ENCODE measurements around the gene AKR1D1. TPM values are rescaled to one million over a fixed set of nuclear protein-coding genes. Genes with fewer than 3 reads are reported as not detected.
"Not testable (repeated sequence)": the region's sequence is repeated elsewhere in the genome, so short reads cannot be mapped to it uniquely, and the experiment has no call there.

AKR1D1 gene
- total RNA-seq, 1 experiment from 2014 or later, result not detected

GRCh38 chr7:138074540-138074939 lies 1.7 kb upstream of the AKR1D1 start:
- TF ChIP-seq POLR2AphosphoS5 (IDR thresholded peaks at IDR 0.05; ENCODE audit: low read depth, low read length), result no peak
- no peak for TF ChIP-seq SIN3A (IDR thresholded peaks at IDR 0.05; ENCODE audit: borderline replicate concordance, insufficient read depth, low read depth, low read length)
- no peak for TF ChIP-seq CTCF (IDR thresholded peaks at IDR 0.05)
- TF ChIP-seq REST (IDR thresholded peaks at IDR 0.05; ENCODE audit: insufficient read depth in 1 of 2, low read depth in 2 of 2, low read length in 1 of 2), result no peak
- TF ChIP-seq TCF7L2 (IDR thresholded peaks at IDR 0.05; ENCODE audit: low read depth, low read length), result no peak
- H3K27ac ChIP-seq (ENCODE audit: low read length), result no peak overlapping the region
- no peaks in the 10 kb centered on the region for H3K27me3 ChIP-seq (ENCODE audit: control insufficient read depth, insufficient read depth, low read length)
- ChIA-PET POLR2A (no interaction called here), CTCF (no interaction called here)
- in situ Hi-C loops (cut with HindIII; ENCODE audit: low pct_unique_long_range_greater_than_20kb, low sequenced_read_pairs) (no loop called here), intact Hi-C loops (cut with micrococcal nuclease; ENCODE audit: unreplicated experiment) (no loop called here)
- H3K4me3 ChIP-seq (ENCODE audit: low read depth in 2 of 2, low read length in 2 of 2), result no peak overlapping the region
- H3K36me3 ChIP-seq (ENCODE audit: control insufficient read depth, insufficient read depth, low read length), result no peaks in the 10 kb centered on the region
- DNase-seq (ENCODE audit: low read depth, low spot score) (no peak), ATAC-seq (no peak)
- no TSS peak for BruUV-seq (replicated peaks)
- no peaks in the 10 kb centered on the region for H3K9me3 ChIP-seq (ENCODE audit: control insufficient read depth, insufficient read depth, low read depth, low read length)
- no peaks in the 10 kb centered on the region for H3K4me1 ChIP-seq (ENCODE audit: control insufficient read depth, insufficient read depth, low read length)

GRCh38 chr7:138075350-138075749 lies 909 bp upstream of the AKR1D1 start:
- no peaks in the 10 kb centered on the region for H3K36me3 ChIP-seq (ENCODE audit: control insufficient read depth, insufficient read depth, low read length)
- intact Hi-C loops (cut with micrococcal nuclease; ENCODE audit: unreplicated experiment) (no loop called here), in situ Hi-C loops (cut with HindIII; ENCODE audit: low pct_unique_long_range_greater_than_20kb, low sequenced_read_pairs) (no loop called here)
- no peaks in the 10 kb centered on the region for H3K9me3 ChIP-seq (ENCODE audit: control insufficient read depth, insufficient read depth, low read depth, low read length)
- H3K4me1 ChIP-seq (ENCODE audit: control insufficient read depth, insufficient read depth, low read length), result no peaks in the 10 kb centered on the region
- no TSS peak for BruUV-seq (replicated peaks)
- H3K4me3 ChIP-seq (ENCODE audit: low read depth in 2 of 2, low read length in 2 of 2), result no peak overlapping the region
- H3K27me3 ChIP-seq (ENCODE audit: control insufficient read depth, insufficient read depth, low read length), result no peaks in the 10 kb centered on the region
- POLR2A ChIA-PET, result no interaction called here
- TF ChIP-seq POLR2AphosphoS5 (IDR thresholded peaks at IDR 0.05; ENCODE audit: low read depth, low read length) (no peak), CTCF (IDR thresholded peaks at IDR 0.05) (no peak), SIN3A (IDR thresholded peaks at IDR 0.05; ENCODE audit: borderline replicate concordance, insufficient read depth, low read depth, low read length) (no peak), TCF7L2 (IDR thresholded peaks at IDR 0.05; ENCODE audit: low read depth, low read length) (no peak), REST (IDR thresholded peaks at IDR 0.05; ENCODE audit: insufficient read depth in 1 of 2, low read depth in 2 of 2, low read length in 1 of 2) (no peak)
- CTCF ChIA-PET, result no interaction called here
- no peak for ATAC-seq
- H3K27ac ChIP-seq (ENCODE audit: low read length), result no peak overlapping the region
- no peak for DNase-seq (ENCODE audit: low read depth, low spot score)

GRCh38 chr7:138075786-138076185 lies 473 bp upstream of the AKR1D1 start:
- in situ Hi-C loops (cut with HindIII; ENCODE audit: low pct_unique_long_range_greater_than_20kb, low sequenced_read_pairs); ATAC-seq; DNase-seq (ENCODE audit: low read depth, low spot score); H3K9me3 ChIP-seq (ENCODE audit: control insufficient read depth, insufficient read depth, low read depth, low read length); CTCF ChIA-PET; H3K27me3 ChIP-seq (ENCODE audit: control insufficient read depth, insufficient read depth, low read length); H3K27ac ChIP-seq (ENCODE audit: low read length); H3K36me3 ChIP-seq (ENCODE audit: control insufficient read depth, insufficient read depth, low read length); BruUV-seq (replicated peaks); POLR2A ChIA-PET; H3K4me3 ChIP-seq (ENCODE audit: low read depth in 2 of 2, low read length in 2 of 2); H3K4me1 ChIP-seq (ENCODE audit: control insufficient read depth, insufficient read depth, low read length); intact Hi-C loops (cut with micrococcal nuclease; ENCODE audit: unreplicated experiment): not testable (repeated sequence)
